ENCODE data around the gene SLC43A1. TPM values are rescaled to one million over a fixed set of nuclear protein-coding genes. Genes with fewer than 3 reads are reported as not detected.

SLC43A1 gene
- total and polyA plus RNA-seq, 4 donors: 85.6 to 171 (median 107) TPM

GRCh38 chr11:57490456-57491248, 24.9 kb downstream of the SLC43A1 start:
- Histone ChIP-seq H3K9ac (ENCODE audit: low read depth in 1 of 2, low read length in 2 of 2) (no peak overlapping the region), H3K27me3 (ENCODE audit: control insufficient read depth in 4 of 4, insufficient read depth in 4 of 4, low read length in 3 of 4) (no peaks in the 10 kb centered on the region), H3K4me1 (ENCODE audit: control insufficient read depth in 4 of 4, insufficient read depth in 4 of 4, low read length in 3 of 4) (peaks cover 5 to 20% (median 13%) of the 10 kb centered on the region in 4 donors), H3K9me3 (ENCODE audit: control insufficient read depth in 4 of 4, low read length in 3 of 4) (no peaks in the 10 kb centered on the region), H3K4me3 (ENCODE audit: low read depth in 1 of 3, low read length in 3 of 3) (no peak overlapping the region), H3K27ac (ENCODE audit: low read depth in 1 of 2, low read length in 2 of 2) (no peak overlapping the region), H3K36me3 (ENCODE audit: control insufficient read depth in 4 of 4, insufficient read depth in 3 of 4, low read depth in 1 of 4, low read length in 3 of 4) (peaks cover 15 to 56% (median 52%) of the 10 kb centered on the region in 4 donors)
- DNase-seq (ENCODE audit: low spot score): no peak
- no peak for TF ChIP-seq TAF1 (conservative IDR thresholded peaks at IDR 0.05)
- no peak for TF ChIP-seq RXRA (IDR thresholded peaks at IDR 0.05)
- WGBS: 92% methylated on average over 9 of the region's 9 CpGs

- H3K9me3 ChIP-seq (ENCODE audit: control insufficient read depth in 4 of 4, low read length in 3 of 4): no peaks in the 10 kb centered on the region
- no peak overlapping the region for H3K9ac ChIP-seq (ENCODE audit: low read depth in 1 of 2, low read length in 2 of 2)
- peaks cover 0 to 6% (median 3%) of the 10 kb centered on the region in 4 donors for H3K4me1 ChIP-seq (ENCODE audit: control insufficient read depth in 4 of 4, insufficient read depth in 4 of 4, low read length in 3 of 4)
- no peak for DNase-seq (ENCODE audit: low spot score)
- H3K27ac ChIP-seq (ENCODE audit: low read depth in 1 of 2, low read length in 2 of 2): no peak overlapping the region
- H3K4me3 ChIP-seq (ENCODE audit: low read depth in 1 of 3, low read length in 3 of 3): no peak overlapping the region
- no peaks in the 10 kb centered on the region for H3K27me3 ChIP-seq (ENCODE audit: control insufficient read depth in 4 of 4, insufficient read depth in 4 of 4, low read length in 3 of 4)
- WGBS: 92% methylated on average over 6 of the region's 6 CpGs
- TF ChIP-seq JUND (IDR thresholded peaks at IDR 0.05): no peak
- TF ChIP-seq EGR1 (IDR thresholded peaks at IDR 0.05; ENCODE audit: low read depth in 2 of 2): no peak
- TF ChIP-seq RAD21 (IDR thresholded peaks at IDR 0.05): no peak
- TF ChIP-seq FOXA1 (IDR thresholded peaks at IDR 0.05): no peak
- TF ChIP-seq REST (IDR thresholded peaks at IDR 0.05): no peak
- TF ChIP-seq RXRA (IDR thresholded peaks at IDR 0.05): no peak
- TF ChIP-seq HNF4A (conservative IDR thresholded peaks at IDR 0.05): no peak
- no peak for TF ChIP-seq ATF3 (IDR thresholded peaks at IDR 0.05)
- no peak for TF ChIP-seq SP1 (IDR thresholded peaks at IDR 0.05)
- TF ChIP-seq GABPA (IDR thresholded peaks at IDR 0.05 in 1 of 2, conservative IDR thresholded peaks at IDR 0.05 in 1 of 2): no peak
- no peak for TF ChIP-seq YY1 (IDR thresholded peaks at IDR 0.05)
- no peak for TF ChIP-seq TAF1 (conservative IDR thresholded peaks at IDR 0.05)
- TF ChIP-seq HNF4G (IDR thresholded peaks at IDR 0.05): no peak
- TF ChIP-seq NR2F2 (IDR thresholded peaks at IDR 0.05): no peak
- H3K36me3 ChIP-seq (ENCODE audit: control insufficient read depth in 4 of 4, insufficient read depth in 3 of 4, low read depth in 1 of 4, low read length in 3 of 4): peaks cover 20 to 73% (median 63%) of the 10 kb centered on the region in 4 donors
Observed at GRCh38 chr11:57487920-57488659, 27.4 kb downstream of the SLC43A1 start.

Data from liver (tissue), 9 donors.